ENCODE measurements around the gene SP100. TPM values are rescaled to one million over a fixed set of nuclear protein-coding genes. Genes with fewer than 3 reads are reported as not detected.
A peak's percentile ranks its signal among the peaks of the same experiment; 100 is the strongest.
"Not testable (repeated sequence)": the region's sequence is repeated elsewhere in the genome, so short reads cannot be mapped to it uniquely, and the experiment has no call there.

SP100 gene
- total RNA-seq, result 10 to 100 TPM; 50.7 to 69.7 (median 54.9) TPM

GRCh38 chr2:230416061-230416721 lies at the start of gene SP100:
Gene SP100, plus strand, starts transcription at chr2:230416201. Its CDS starts 96 bp downstream, at chr2:230416297.
- DNase-seq (peak; percentile 70), ATAC-seq (peak; percentile 81 to 83)
- H3K27me3 Mint-ChIP-seq (ENCODE audit: low read depth), result no peaks in the 10 kb centered on the region
- no peaks in the 10 kb centered on the region for H3K9me3 Mint-ChIP-seq
- H3K4me3 Mint-ChIP-seq, result peak within 1 kb of the TSS; percentile 93
- peaks cover 24% of the 10 kb centered on the region for H3K36me3 Mint-ChIP-seq (ENCODE audit: insufficient read depth)
- H3K4me1 Mint-ChIP-seq (ENCODE audit: low read depth), result peaks cover 72% of the 10 kb centered on the region

GRCh38 chr2:230382108-230382507 lies 33.9 kb upstream of the SP100 start:
- Mint-ChIP-seq H3K9me3 (no peaks in the 10 kb centered on the region), H3K4me1 (ENCODE audit: low read depth) (peaks cover 8% of the 10 kb centered on the region), H3K27me3 (ENCODE audit: low read depth) (no peaks in the 10 kb centered on the region), H3K36me3 (ENCODE audit: insufficient read depth) (peaks cover 51% of the 10 kb centered on the region), H3K4me3 (no peak overlapping the region)
- ATAC-seq, result no peak
- no peak for DNase-seq

GRCh38 chr2:230383453-230383852 lies 32.5 kb upstream of the SP100 start:
- H3K9me3 Mint-ChIP-seq, result no peaks in the 10 kb centered on the region
- H3K27me3 Mint-ChIP-seq (ENCODE audit: low read depth), result no peaks in the 10 kb centered on the region
- peaks cover 4% of the 10 kb centered on the region for H3K4me1 Mint-ChIP-seq (ENCODE audit: low read depth)
- peaks cover 52% of the 10 kb centered on the region for H3K36me3 Mint-ChIP-seq (ENCODE audit: insufficient read depth)
- ATAC-seq (no peak), DNase-seq (no peak)
- H3K4me3 Mint-ChIP-seq, result no peak overlapping the region

- no peak overlapping the region for H3K4me3 Mint-ChIP-seq
- H3K36me3 Mint-ChIP-seq (ENCODE audit: insufficient read depth), result peaks cover 57% of the 10 kb centered on the region
- no peak for DNase-seq
- no peaks in the 10 kb centered on the region for H3K9me3 Mint-ChIP-seq
- ATAC-seq, result no peak
- H3K4me1 Mint-ChIP-seq (ENCODE audit: low read depth), result peaks cover 2% of the 10 kb centered on the region
- no peaks in the 10 kb centered on the region for H3K27me3 Mint-ChIP-seq (ENCODE audit: low read depth)
Observed at GRCh38 chr2:230384986-230385385, 31.0 kb upstream of the SP100 start.

GRCh38 chr2:230394301-230394700 lies 21.7 kb upstream of the SP100 start:
- DNase-seq, result no peak
- H3K27me3 Mint-ChIP-seq (ENCODE audit: low read depth), result no peaks in the 10 kb centered on the region
- no peaks in the 10 kb centered on the region for H3K9me3 Mint-ChIP-seq
- no peaks in the 10 kb centered on the region for H3K4me1 Mint-ChIP-seq (ENCODE audit: low read depth)
- peaks cover 88% of the 10 kb centered on the region for H3K36me3 Mint-ChIP-seq (ENCODE audit: insufficient read depth)
- H3K4me3 Mint-ChIP-seq, result no peak overlapping the region
- ATAC-seq, result no peak

- H3K4me1 Mint-ChIP-seq (ENCODE audit: low read depth); H3K4me3 Mint-ChIP-seq; DNase-seq; H3K27me3 Mint-ChIP-seq (ENCODE audit: low read depth); H3K9me3 Mint-ChIP-seq; ATAC-seq: not testable (repeated sequence)
- peaks cover 71% of the 10 kb centered on the region for H3K36me3 Mint-ChIP-seq (ENCODE audit: insufficient read depth)
Observed at GRCh38 chr2:230398698-230399097, 17.3 kb upstream of the SP100 start.

- ATAC-seq, result no peak
- H3K4me3 Mint-ChIP-seq, result no peak overlapping the region
- H3K36me3 Mint-ChIP-seq (ENCODE audit: insufficient read depth), result peaks cover 69% of the 10 kb centered on the region
- no peaks in the 10 kb centered on the region for H3K9me3 Mint-ChIP-seq
- no peaks in the 10 kb centered on the region for H3K27me3 Mint-ChIP-seq (ENCODE audit: low read depth)
- no peak for DNase-seq
- no peaks in the 10 kb centered on the region for H3K4me1 Mint-ChIP-seq (ENCODE audit: low read depth)
Observed at GRCh38 chr2:230400041-230400440, 16.0 kb upstream of the SP100 start.

GRCh38 chr2:230400454-230400853 lies 15.5 kb upstream of the SP100 start:
- Mint-ChIP-seq H3K4me1 (ENCODE audit: low read depth) (no peaks in the 10 kb centered on the region), H3K36me3 (ENCODE audit: insufficient read depth) (peaks cover 69% of the 10 kb centered on the region), H3K4me3 (no peak overlapping the region), H3K9me3 (no peaks in the 10 kb centered on the region), H3K27me3 (ENCODE audit: low read depth) (no peaks in the 10 kb centered on the region)
- ATAC-seq, result no peak
- no peak for DNase-seq

- H3K4me3 Mint-ChIP-seq; ATAC-seq; H3K27me3 Mint-ChIP-seq (ENCODE audit: low read depth); H3K9me3 Mint-ChIP-seq; DNase-seq; H3K4me1 Mint-ChIP-seq (ENCODE audit: low read depth): not testable (repeated sequence)
- H3K36me3 Mint-ChIP-seq (ENCODE audit: insufficient read depth), result peaks cover 63% of the 10 kb centered on the region
Observed at GRCh38 chr2:230401026-230401425, 15.0 kb upstream of the SP100 start.

GRCh38 chr2:230403746-230404145 lies 12.3 kb upstream of the SP100 start:
- DNase-seq (no peak), ATAC-seq (no peak)
- no peaks in the 10 kb centered on the region for H3K9me3 Mint-ChIP-seq
- peaks cover 50% of the 10 kb centered on the region for H3K36me3 Mint-ChIP-seq (ENCODE audit: insufficient read depth)
- peaks cover 11% of the 10 kb centered on the region for H3K4me1 Mint-ChIP-seq (ENCODE audit: low read depth)
- H3K27me3 Mint-ChIP-seq (ENCODE audit: low read depth), result no peaks in the 10 kb centered on the region
- H3K4me3 Mint-ChIP-seq, result no peak overlapping the region

- no peak overlapping the region for H3K4me3 Mint-ChIP-seq
- peaks cover 44% of the 10 kb centered on the region for H3K36me3 Mint-ChIP-seq (ENCODE audit: insufficient read depth)
- DNase-seq (no peak), ATAC-seq (no peak)
- H3K27me3 Mint-ChIP-seq (ENCODE audit: low read depth), result no peaks in the 10 kb centered on the region
- no peaks in the 10 kb centered on the region for H3K9me3 Mint-ChIP-seq
- H3K4me1 Mint-ChIP-seq (ENCODE audit: low read depth), result peaks cover 28% of the 10 kb centered on the region
Observed at GRCh38 chr2:230405824-230406223, 10.2 kb upstream of the SP100 start.

GRCh38 chr2:230408244-230408842 lies 7.7 kb upstream of the SP100 start:
- DNase-seq (no peak), ATAC-seq (no peak)
- no peaks in the 10 kb centered on the region for H3K9me3 Mint-ChIP-seq
- H3K4me1 Mint-ChIP-seq (ENCODE audit: low read depth), result peaks cover 47% of the 10 kb centered on the region
- no peaks in the 10 kb centered on the region for H3K27me3 Mint-ChIP-seq (ENCODE audit: low read depth)
- H3K4me3 Mint-ChIP-seq, result no peak overlapping the region
- peaks cover 30% of the 10 kb centered on the region for H3K36me3 Mint-ChIP-seq (ENCODE audit: insufficient read depth)

- H3K27me3 Mint-ChIP-seq (ENCODE audit: low read depth); H3K9me3 Mint-ChIP-seq; DNase-seq; H3K4me3 Mint-ChIP-seq; ATAC-seq: not testable (repeated sequence)
- peaks cover 22% of the 10 kb centered on the region for H3K36me3 Mint-ChIP-seq (ENCODE audit: insufficient read depth)
- H3K4me1 Mint-ChIP-seq (ENCODE audit: low read depth), result peaks cover 56% of the 10 kb centered on the region
Observed at GRCh38 chr2:230409316-230409715, 6.7 kb upstream of the SP100 start.

GRCh38 chr2:230410263-230410662 lies 5.7 kb upstream of the SP100 start:
- no peak for DNase-seq
- no peak for ATAC-seq
- H3K27me3 Mint-ChIP-seq (ENCODE audit: low read depth), result no peaks in the 10 kb centered on the region
- H3K4me3 Mint-ChIP-seq, result peak overlapping the region; percentile 96
- peaks cover 13% of the 10 kb centered on the region for H3K36me3 Mint-ChIP-seq (ENCODE audit: insufficient read depth)
- peaks cover 65% of the 10 kb centered on the region for H3K4me1 Mint-ChIP-seq (ENCODE audit: low read depth)
- no peaks in the 10 kb centered on the region for H3K9me3 Mint-ChIP-seq

- DNase-seq (no peak), ATAC-seq (no peak)
- H3K9me3 Mint-ChIP-seq, result no peaks in the 10 kb centered on the region
- H3K4me3 Mint-ChIP-seq, result peak overlapping the region; percentile 96
- peaks cover 72% of the 10 kb centered on the region for H3K4me1 Mint-ChIP-seq (ENCODE audit: low read depth)
- H3K36me3 Mint-ChIP-seq (ENCODE audit: insufficient read depth), result peaks cover 12% of the 10 kb centered on the region
- no peaks in the 10 kb centered on the region for H3K27me3 Mint-ChIP-seq (ENCODE audit: low read depth)
Observed at GRCh38 chr2:230410861-230411569, 5.0 kb upstream of the SP100 start.
